Neural cell (in vitro differentiated cells): Measurements from ENCODE around the gene ART1.

Experiments used
- CTCF ChIP-seq: fragments of 450-650 bp; IDR thresholded peaks from 2 replicates; pipeline ENCODE4 v1.5.1; 2014; ENCODE audit warnings: antibody characterized with exemption, mild to moderate bottlenecking, moderate library complexity; ENCODE audit not compliant: poor library complexity, severe bottlenecking
- EP300 ChIP-seq: fragments of 450-650 bp; conservative IDR thresholded peaks from 2 replicates; pipeline ENCODE4 v1.6.1; 2014; ENCODE audit warnings: antibody characterized with exemption, mild to moderate bottlenecking, moderate library complexity; ENCODE audit not compliant: poor library complexity, severe bottlenecking
- EZH2 ChIP-seq: fragments of 200-600, 300-800 bp; shearing (Covaris generic), sonication (generic); IDR thresholded peaks from 2 replicates; pipeline ENCODE4 v1.6.1; 2014; ENCODE audit warnings: antibody characterized with exemption, low read length, borderline replicate concordance, mild to moderate bottlenecking; ENCODE audit not compliant: insufficient read depth, poor library complexity, severe bottlenecking
- MXI1 ChIP-seq: fragments of 450-650 bp; conservative IDR thresholded peaks from 2 replicates; pipeline ENCODE4 v1.6.1; 2014; ENCODE audit warnings: antibody characterized with exemption, mild to moderate bottlenecking; ENCODE audit not compliant: poor library complexity, severe bottlenecking
- POLR2AphosphoS5 ChIP-seq: IDR thresholded peaks from 2 replicates; pipeline ENCODE4 v1.6.1; 2012
- RAD21 ChIP-seq: fragments of 450-650 bp; conservative IDR thresholded peaks from 2 replicates; pipeline ENCODE4 v1.6.1; 2014; ENCODE audit warnings: antibody characterized with exemption, mild to moderate bottlenecking, moderate library complexity
- REST ChIP-seq: IDR thresholded peaks from 2 replicates; pipeline ENCODE4 v1.6.1; 2012; ENCODE audit warnings: borderline replicate concordance
- TAF1 ChIP-seq: IDR thresholded peaks from 2 replicates; pipeline ENCODE4 v1.6.1; 2012; ENCODE audit warnings: low read depth

DNA sequence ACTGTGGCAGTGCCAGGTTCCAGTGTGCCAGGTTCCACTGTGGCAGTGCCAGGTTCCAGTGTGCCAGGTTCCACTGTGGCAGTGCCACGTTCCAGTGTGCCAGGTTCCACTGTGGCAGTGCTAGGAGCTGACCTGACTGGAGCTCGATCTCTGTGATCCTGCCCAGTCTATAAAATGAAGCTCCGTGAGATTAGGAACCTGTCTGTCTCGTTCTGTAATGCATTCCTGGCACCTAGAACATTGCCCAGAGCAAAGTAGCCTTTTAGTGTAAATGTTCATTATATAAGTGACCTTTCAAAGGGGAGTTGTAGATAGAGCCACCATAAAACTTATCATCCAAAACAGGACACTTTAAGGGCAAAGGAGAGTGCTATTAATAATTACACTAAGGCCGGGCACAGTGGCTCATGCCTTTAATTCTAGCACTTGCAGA, 39.1 kb upstream of the ART1 start:
- TF ChIP-seq CTCF (no peak), TAF1 (no peak), EP300 (no peak), EZH2 (no peak), MXI1 (no peak), REST (no peak), POLR2AphosphoS5 (no peak), RAD21 (no peak)
